NCI-H1694 (cell line): ENCODE measurements around the gene SEC31A.

Source experiments
- DNase-seq: peaks from one replicate; lab custom pipeline; 2025; lab: John Stamatoyannopoulos, UW

SEC31A gene

DNA sequence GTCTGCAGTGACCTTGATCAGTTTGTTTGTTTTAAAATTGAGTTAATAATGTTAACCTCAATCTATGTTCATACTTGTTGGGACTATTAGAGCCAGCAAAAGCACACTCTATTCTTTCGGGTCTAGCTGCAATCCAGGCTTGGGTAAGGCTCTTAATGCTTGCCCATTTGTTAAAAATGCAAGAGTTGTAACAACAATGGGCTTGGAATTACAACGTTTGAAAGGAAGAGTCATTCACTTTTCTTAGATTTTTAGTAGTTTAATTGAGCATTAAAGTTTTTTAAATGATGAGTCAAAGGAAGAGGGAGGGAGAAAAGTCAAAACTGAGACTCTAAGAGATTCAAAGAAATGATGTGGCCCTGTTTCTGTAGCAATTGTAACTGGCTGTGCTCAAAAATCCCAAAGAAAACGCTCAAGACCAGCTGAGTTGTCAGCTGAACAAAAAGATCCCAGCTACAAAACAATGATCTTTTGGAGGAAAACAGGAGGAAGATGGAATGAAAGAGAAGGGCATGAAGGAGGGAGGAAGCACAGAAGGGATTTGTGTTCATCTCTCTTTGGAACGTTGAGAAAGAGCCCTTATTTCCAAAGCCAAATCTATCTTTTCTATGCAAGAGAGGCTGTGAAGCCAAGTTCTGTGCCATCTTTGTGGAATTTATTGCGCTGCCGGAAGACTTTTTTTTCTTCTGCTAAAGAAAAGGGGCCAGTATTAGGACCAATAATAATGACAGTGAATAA is 97.9 kb downstream of the SEC31A start:
- no peak for DNase-seq

DNA sequence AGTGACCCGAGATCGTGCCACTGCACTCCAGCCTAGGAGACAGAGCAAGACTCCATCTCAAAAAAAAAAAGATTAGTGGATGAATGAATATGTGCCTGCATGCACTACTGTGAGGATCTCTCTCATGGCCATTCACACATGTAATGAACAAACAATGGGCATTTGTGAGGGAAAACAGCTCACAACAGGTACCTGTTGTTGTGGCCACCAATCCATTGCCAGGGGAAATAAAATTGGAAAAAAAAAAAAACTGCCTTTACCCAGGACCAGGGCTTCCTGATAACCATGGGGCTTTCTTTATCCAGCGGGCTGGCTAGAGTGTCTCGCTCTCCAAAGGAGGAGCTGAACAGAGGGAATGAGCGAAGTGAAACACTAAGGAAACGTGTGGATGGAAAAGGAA is 99.8 kb downstream of the SEC31A start:
- no peak for DNase-seq

DNA sequence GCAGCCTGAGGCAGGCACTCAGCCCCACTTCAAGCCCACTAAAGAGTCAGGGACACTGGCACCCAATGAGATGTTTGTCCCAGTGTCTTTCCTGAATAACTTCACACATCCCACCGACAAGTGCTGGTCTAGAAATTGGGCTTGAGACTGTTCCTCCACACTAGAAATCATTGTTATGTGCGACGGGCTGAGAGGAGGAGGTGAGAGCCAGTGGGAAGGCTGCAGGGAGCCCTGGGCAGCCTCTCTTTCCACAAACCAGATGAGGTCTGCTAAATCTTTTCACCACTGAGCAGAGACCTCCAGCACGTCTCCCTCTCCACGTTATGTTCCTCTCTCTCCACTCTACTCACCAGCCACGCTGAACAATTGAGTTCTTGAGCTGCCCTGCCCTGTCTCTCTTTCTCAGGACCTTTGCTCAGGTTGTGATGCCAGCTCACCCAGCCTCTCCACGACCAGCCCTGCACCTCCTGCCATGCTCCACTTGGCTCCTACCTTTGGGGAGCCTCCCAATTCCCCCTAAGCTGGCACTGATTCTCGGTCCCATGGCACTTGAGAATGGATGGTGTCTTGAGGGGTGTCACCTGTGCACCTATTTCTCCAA is 100.8 kb downstream of the SEC31A start:
- DNase-seq = no peak

DNA sequence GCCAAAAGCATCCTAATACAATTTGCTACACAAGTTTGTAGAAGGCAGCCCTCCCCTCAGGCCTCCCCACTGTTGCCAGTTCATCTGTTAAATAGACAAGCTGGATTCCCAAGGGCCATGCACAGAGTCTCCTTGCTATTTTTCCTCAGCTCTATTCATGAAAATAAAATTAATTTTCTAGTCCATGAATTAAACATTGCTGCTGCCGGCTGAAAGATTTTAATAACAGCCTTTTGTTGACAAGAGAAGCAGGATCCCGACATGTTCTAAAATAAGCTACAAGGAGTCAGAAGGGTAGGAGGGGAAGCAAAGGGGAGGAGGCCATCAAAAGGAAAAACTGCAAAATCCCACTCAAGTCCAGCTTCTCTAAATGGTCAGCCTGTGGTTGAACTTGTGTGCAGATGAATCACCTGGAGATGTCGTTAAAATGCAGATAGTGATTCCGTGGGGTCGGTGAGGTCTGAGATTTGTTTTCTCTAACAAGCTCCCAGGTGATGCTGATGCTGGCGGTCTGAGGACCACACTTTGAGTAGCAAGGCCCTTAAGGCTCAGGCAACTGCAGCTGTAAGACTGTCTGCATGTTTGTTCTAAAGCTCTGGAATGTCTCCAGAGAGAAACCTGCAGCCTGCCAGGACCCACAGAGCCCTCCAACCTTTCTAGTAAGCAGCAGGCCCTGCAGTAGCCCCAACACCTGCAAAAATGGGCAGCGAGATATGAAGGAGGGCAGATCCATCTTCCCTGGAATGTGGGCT is 101.8 kb downstream of the SEC31A start:
- DNase-seq = no peak

DNA sequence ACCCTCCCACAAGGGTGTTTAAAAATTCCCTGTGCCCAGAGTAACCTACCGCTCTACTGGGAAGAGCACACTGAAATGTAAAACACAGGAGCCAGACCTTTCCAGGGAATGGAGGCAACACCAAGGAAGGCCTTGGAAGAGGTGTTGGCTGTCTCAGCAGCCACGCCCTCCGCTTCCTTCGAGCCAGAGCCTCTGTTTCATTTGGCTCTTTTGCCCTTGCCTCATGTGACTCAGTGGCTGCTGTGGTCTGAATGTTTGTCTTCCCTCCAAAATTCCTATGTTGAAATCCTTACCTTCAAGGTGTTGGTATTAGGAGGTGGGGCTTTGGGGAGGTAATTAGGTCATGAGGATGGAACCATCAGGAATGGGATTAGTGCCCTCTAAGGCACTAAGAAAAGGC is 103.6 kb downstream of the SEC31A start:
- no peak for DNase-seq

DNA sequence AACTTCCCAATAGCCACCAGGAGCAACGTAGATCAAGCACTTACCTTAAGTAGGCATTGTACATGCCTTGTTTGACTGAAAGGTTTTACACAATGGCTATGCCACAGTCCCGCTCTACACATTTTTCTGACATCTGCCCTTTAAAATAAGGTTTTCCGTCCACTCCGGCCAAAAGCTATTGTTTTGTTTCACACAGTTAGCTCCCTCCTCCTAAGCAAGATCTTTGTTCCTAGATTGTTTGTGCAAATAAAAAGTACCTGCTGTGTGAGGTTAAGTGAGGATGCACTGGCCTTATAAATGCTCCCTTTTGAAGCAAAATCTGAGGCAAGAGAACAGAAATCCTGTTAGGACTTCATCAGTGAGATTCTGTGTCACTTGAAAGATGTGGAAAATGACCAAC is 104.1 kb downstream of the SEC31A start:
- no peak for DNase-seq

DNA sequence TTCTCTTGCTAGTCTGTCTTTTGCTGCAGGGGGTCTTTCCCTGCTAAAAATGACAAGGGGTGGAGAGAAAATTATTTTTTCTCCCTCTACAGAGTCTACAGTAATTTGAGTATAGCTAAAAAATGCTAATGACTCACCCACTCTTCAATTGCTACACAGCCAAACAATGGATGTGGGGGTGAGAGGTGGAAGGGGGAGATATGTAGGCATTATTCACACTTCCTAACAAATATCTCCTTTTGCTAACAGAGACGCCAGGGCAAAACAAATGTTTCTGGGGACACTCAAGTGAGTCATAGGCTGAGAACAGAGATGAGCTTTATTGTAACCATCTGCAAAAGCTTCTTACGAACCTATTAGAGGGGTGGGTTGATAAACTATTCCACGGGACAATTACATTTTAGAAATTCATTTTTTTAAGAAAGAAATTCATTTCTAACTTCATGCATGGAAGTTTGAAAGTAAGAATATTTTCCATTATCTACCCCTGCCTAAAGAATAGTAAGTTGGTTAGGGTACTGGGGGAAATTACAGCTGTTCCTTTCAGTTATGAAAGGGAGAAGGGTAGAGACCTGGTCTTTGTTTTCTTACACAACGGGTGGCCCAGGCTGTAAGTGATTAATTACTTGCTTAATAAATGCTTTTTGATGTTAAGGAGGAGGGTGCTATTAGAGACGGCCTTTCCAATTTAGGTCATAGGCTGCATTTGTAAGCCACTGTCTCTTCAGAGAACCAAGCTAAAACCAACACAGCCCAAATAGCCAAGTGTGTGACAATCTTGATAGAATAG is 105.1 kb downstream of the SEC31A start:
- DNase-seq = no peak

DNA sequence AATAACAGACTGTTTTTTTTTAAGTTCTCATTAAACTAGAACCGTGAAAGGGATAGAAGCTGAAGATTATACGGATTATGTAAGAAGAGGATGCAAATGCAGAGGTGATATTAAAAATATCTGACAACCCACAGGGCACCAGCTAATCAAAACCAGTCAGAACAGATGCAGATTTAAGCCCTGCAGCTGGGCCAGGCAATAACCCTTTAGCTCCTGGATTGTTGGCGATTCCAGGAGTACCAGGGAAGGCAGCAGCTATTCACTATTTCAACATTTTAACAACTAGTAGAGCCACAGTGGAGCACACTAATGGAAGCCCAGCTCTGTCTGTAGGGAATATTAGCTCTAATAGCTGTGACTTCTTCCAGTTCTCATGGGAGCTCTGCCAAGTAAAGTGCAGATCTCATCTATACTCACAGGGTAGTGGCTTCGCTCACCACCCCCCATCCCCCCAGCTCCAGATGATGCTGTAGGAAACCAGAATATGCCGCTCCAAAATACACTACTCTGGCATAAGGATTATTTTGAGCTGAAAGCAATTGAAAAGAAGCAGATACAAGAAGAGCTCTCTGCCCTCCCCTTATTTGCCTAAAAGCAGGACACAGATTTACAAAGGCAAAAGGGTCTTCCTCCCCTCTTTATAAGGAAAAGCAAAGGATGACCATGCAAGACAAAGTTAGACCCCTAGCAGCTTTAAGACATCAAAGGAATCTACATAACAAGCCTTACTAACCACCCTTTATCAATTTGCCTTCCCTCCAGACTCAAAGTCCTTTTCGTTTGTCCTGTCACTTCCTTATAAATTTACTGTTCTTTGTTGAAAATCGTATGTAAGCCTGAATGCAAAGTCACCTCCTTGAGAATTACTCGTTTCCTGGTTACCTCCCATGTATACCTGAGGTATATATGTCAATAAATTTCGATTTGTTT is 106.0 kb downstream of the SEC31A start:
- no peak for DNase-seq

DNA sequence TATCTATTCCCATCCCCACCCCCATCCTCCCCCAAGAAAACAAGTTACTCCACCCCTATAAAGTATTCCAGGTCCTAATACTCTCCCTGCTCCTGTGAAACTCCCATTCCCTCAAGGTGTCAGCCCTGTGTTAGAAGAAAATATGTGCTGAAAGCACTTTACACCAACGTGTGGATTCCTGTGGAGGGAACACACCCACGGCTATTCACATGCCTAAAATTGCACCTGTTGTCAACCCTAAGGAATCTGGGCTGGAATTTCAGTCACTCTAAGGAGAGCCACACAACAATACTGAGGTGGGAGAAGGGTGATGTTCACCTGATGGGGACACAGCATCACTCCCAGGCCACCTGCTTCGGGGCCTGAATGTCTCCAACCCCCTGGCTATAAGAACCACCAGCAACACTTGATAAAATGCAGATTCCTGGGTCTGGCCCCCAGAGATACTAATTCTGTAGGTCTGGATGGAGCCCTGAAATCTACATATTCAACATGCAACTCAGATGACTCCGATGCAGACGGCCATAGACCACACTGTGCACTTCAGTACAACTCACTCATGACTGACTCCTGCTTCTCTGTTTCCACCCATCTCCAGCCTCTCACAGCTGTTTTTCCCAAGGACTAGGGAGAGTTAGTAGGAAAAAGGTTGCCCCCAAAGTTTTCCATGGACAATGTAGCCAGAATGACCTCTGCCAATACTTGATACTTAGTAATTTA is 108.2 kb downstream of the SEC31A start:
- no peak for DNase-seq

DNA sequence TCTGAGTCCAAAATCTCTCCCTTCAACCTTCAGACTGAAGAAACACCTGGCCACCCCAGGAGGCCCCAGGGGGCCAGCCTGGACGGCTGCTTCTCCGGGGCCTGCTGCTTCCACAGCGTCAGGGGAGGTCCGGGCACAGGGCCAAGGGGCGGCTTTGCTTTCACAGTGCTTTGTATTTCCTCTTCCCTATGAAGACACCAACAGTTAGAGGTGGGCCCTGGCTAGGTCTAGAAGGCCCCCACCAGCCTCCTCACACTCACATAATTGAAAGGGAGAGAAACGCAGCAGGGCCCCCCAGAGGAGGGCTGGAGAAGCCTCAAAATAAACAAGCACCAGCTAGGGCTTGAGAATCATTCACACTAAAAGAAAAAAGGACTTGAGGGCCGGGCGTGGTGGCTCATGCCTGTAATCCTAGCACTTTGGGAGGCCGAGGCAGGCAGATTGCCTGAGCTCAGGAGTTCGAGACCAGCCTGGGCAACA is 110.2 kb downstream of the SEC31A start:
- peak; percentile 80 for DNase-seq

DNA sequence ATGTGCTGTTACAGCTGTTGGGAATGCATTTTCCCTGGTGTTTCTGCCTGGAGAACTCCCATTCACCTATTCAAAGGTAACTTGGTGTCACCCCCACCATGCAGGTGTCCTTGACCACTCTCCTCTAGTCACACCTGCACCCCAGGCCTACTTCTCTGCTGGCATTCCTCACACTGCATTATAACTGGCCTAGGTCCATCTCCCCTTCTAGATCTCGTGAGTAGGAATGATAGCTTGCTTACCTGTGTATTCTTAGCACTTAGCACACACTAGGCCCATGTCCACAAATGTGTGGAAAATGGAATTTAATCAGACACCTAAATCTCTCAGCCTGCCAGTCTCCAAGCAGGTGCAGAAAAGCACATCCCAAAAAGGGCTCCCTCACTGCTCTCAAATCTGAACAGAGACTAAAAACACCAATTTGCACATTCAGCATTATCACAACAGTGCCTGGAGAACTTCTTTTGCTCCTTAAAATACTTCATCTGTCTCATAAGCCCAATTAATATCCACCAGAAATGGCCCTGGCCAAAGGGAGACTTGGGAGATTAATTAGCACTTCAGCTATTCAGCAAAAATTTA is 110.7 kb downstream of the SEC31A start:
- DNase-seq = no peak

DNA sequence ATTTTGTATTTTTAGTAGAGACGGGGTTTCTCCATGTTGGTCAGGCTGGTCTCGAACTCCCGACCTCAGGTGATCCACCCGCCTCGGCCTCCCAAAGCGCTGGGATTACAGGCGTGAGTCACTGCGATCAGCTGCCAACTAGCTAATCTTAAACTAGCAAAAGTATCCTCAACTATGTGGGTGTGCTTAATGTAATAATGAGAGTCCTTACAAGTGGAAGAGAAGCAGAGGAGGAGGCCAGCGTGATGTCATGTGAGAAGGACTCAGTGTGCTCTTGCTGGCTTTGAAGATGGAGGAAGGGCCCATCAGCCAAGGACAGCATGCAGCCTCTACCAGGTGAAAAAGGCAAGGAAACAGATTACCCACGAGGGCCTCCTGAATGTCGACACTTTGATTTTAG is 111.9 kb downstream of the SEC31A start:
- DNase-seq = no peak

DNA sequence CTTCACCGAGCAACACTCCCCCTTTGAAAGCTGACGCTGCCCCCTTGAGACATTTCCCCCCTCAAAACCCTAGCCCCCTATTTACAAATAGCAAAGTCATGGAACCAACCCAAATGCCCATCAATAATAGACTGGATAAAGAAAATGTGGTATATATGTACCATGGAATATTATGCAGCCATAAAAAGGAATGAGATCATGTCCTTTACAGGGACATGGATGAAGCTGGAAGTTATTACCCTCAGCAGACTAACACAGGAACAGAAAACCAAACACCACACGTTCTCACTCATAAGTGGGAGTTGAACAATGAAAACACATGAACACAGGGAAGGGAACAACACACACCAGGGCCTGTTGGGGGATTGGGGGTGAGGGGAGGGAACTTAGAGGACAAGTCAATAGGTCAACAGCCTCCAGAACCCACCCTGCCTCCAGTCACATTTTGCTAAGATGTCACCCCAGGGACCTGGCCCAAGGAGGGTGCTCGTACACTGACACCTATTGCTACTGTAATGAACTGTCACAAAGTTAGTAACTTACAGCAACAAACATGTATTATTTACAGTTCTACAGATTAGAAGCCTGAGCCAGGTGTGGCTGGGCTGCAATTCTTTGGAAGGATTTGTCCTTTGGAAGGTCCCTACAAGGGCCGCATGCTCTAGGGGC is 113.0 kb downstream of the SEC31A start:
- no peak for DNase-seq

DNA sequence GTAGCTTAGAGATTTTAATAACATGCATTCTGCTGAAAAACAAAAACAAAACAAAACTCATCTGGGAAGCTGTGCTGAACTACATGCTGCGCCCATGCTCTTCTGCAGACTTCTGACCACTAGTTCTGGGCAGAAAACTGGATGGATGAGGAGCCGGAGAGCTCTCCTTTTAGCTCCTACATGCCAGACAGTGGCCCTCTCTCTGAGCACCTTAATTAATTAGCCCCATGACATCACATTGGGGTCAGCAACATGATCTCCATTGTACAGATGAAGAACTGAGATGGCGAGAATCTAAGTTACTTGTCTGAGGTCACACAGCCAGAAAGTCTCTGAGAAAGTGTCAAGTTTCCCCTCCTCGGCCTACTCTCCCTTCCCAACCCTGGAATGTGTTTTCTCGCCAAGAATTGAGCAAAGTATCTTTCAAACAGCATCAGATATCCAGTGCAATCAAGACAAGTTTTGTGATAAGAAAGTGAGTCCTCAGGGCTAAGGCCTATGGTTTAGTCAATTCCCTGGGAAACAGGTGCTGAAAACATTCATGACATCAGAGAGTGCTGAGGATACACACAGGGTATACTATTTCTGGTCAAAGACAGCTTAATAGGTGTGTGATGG is 113.9 kb downstream of the SEC31A start:
- DNase-seq = no peak

DNA sequence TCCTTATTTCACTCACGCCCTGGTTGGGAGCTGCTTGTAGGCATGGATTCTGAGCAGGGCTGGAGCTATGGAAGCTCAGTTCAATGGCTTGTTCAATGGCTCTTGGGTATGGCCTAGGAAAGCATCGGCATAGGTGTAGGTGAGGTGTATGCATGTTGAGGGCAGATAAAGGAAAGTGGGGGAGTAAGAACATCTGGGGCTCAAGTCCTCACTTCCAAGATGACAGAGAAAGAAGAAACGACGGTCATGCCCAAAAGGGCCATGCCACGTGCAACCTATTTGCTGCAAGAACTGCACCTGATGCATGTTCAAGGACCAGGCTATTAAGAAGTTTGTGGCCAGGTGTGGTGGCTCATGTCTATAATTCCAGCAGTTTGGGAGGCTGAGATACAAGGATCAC is 115.7 kb downstream of the SEC31A start:
- DNase-seq = no peak

DNA sequence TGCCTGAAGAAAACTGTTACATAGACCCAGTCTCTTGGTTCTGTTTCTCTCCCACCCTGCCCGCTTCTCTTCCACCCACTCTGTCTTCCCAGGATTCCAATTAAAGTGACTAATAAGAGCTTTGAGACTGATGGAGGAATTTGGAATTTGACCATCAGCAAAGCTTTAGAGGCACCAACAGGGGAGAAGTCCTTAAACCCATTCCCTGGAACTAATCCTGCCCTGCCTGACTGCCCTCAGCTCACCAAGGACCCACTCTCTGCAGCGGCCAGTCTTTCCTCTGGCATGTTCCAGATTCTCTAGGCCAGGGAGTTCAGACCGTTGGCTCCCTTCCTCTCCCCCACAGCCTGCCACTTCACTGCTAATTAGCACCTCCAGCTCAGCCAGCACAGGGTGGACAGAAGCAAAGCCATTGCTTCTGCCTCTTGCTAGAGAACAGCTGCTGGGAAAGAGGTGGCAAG is 116.2 kb downstream of the SEC31A start:
- no peak for DNase-seq

DNA sequence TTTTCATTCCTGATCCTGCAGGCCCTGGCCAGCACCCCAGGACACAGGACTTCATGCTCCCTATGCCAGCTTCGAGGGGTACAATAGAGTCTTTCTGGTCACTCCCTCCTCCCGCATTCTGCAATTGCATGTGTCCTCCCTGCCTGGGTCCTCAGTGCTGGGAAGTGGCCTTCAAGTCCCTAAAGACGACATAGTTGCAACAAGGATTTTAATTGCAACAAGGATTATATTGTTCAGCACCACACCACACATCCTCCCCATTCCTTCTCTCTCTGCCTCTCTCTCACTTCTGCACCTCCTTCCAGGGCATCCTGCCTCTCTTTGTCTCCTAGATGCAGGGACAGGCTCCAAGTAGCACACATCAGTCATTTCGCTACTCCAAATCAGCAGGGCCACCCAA is 117.9 kb downstream of the SEC31A start:
- DNase-seq = no peak

DNA sequence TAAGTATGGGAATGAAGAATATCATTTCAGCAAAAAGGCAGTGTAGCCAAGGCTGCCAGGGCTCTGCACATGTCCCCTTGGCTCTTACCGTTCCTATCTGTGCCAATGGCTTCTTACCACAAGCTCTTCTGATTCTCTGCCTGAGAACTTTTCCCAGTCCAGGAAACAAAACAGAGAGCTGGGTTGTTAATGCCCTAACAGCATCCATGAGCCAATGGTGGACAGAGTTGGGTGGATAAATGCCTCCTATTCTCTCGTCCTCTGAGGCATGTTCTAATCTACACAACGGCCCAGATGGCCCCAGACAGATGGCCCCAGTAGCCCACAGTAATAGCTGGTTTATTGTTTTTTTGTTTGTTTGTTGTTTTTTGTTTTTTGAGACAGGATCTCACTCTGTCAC is 120.3 kb downstream of the SEC31A start:
- DNase-seq = peak; percentile 11
